ENCODE results near the gene CFAP46. TPM values are rescaled to one million over a fixed set of nuclear protein-coding genes. Genes with fewer than 3 reads are reported as not detected.
"Not testable (repeated sequence)": the region's sequence is repeated elsewhere in the genome, so short reads cannot be mapped to it uniquely, and the experiment has no call there.

The CFAP46 gene
- total RNA-seq, 1 donor from 2014 or later: 1.1 TPM

DNA sequence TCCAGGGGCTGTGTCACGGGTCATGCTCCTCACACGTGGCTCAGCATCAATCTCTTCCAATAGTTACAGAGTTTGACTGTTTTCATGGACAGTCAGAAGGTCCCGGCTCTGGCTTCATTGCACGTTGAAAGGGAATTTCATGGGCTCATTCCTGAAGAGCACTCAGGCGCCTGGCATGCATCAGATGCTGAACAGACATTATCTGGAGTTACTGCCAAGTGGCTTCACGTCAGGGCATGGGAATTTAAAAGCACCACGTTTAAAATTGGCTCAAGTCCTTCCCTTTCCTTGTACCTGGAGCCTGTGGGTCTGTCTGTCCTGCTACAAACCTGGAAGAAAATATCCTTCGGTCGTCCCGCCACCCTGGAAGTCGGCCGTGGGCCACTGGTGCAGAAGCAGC is 50.4 kb downstream of the CFAP46 start:
- DNase-seq (ENCODE audit: low spot score) (no peak), ATAC-seq (no peak)
- intact Hi-C loops (cut with DNase I): no loop called here

DNA sequence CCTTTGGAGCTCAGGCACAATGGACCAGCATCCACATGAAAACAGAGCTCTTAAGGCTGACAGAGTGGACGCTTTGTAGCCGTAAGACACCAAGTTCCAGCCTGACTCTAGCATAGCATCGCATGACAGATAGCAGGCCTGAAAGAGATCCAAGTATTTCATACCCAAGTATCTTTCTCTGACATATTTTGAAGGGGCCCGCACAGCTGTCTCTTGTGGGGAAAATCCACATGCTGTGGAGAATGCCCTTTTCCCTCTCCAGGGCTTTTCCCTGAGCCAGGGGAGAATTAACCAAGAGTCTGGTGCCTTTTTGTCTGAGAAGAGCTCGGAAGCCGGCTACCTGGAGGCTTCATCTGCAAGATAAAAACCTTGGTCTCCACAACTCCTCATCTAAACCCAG is 51.0 kb downstream of the CFAP46 start:
- no peak for ATAC-seq

DNA sequence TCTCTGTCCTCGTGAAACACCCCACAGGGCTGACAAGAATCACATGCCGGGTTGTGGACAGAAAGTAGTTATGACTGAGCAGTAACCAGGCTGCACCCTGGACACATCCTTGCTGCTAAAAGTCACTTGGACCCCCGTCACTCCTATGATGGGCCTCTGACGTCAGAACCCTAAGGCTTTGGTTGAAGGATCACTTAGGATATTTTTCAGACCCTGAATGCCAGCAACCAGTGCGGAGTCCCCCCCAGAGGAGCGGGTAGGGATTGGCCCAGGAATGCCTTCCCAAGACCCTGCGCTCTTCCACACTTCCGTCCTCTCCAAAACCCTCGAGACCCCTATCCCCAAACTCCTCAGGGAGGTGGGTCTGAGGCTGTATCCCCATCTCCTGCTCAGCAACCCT is 52.1 kb downstream of the CFAP46 start:
- no peak for DNase-seq (ENCODE audit: low spot score)
- no peak for ATAC-seq
- intact Hi-C loops (cut with DNase I): no loop called here

More for the DNA sequence above, 51.0 kb downstream of the CFAP46 start:
- intact Hi-C loops (cut with DNase I): no loop called here
- DNase-seq (ENCODE audit: low spot score): peak; percentile 18

GRCh38 chr10:132889556-132889955 is 52.8 kb downstream of the CFAP46 start:
- DNase-seq (ENCODE audit: low spot score) (peak; percentile 31), ATAC-seq (no peak)
- intact Hi-C loops (cut with DNase I): no loop called here

DNA sequence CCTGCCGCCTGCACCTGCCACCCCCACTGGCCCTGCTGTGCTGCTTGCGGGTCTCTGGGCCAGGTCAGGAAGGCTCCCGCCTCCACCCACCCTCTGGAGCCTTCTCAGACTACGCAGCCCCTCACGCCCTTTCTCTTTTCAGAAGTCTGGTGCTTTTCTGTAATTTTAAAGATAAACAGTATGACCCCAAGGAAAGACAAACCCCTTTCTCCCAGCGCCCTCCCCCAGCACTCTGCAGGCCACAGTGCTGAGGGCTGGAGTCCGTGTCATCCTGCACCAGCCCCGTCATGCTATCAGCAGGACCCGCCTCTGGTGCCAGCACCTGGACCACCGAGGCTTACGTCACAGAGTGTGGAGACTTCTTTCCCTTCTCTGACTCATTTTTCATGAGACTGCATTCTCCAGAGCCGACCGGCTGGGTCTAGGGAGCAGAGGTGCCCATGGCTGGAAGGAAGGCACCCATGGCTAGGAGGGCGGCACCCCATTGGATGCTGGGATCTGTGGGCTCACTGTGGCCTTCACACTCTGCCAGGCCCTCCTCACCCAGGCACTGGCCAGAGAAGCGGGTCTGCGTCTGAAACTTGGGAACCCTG is 53.4 kb downstream of the CFAP46 start:
- DNase-seq (ENCODE audit: low spot score): peak; percentile 34
- intact Hi-C loops (cut with DNase I): no loop called here
- no peak for ATAC-seq

GRCh38 chr10:132888446-132888845 is 53.9 kb downstream of the CFAP46 start:
- ATAC-seq; intact Hi-C loops (cut with DNase I); DNase-seq (ENCODE audit: low spot score): not testable (repeated sequence)

GRCh38 chr10:132886211-132887099 is 55.9 kb downstream of the CFAP46 start:
- DNase-seq (ENCODE audit: low spot score) (peak; percentile 47), ATAC-seq (no peak)
- intact Hi-C loops (cut with DNase I): no loop called here

- DNase-seq (ENCODE audit: low spot score) (peak; percentile 46), ATAC-seq (peak; percentile 17)
- intact Hi-C loops (cut with DNase I): no loop called here
Measured at GRCh38 chr10:132885451-132886210, 56.7 kb downstream of the CFAP46 start.

GRCh38 chr10:132884691-132885271 is 57.6 kb downstream of the CFAP46 start:
- intact Hi-C loops (cut with DNase I): no loop called here
- peak; percentile 54 for DNase-seq (ENCODE audit: low spot score)
- no peak for ATAC-seq

GRCh38 chr10:132884041-132884440 is 58.3 kb downstream of the CFAP46 start:
- ATAC-seq (no peak), DNase-seq (ENCODE audit: low spot score) (peak; percentile 45)
- intact Hi-C loops (cut with DNase I): no loop called here

DNA sequence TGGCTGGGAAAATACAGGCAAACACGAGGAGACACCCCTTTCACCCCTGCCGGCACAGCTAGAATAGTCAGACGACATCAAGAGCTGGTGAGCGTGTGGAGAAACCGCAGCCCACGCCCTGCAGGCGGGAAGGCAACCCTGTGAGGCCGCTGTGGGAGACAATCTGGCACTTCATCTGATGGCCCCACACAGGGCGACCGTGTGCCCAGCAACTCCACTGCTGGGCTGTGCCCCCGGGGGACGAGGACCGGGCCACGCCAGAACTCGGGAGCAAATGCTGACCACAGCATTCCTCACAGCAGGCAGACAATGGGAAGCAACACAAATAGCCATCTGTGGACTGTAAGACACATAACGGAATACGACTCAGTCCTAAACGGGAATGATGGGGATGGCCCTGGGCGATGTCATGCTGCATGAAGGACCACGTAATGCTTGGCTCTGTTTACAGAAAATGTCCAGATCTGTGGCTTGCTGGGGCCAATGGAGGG is 58.9 kb downstream of the CFAP46 start:
- intact Hi-C loops (cut with DNase I): no loop called here
- DNase-seq (ENCODE audit: low spot score) (peak; percentile 15), ATAC-seq (no peak)

GRCh38 chr10:132882069-132882951 is 60.1 kb downstream of the CFAP46 start:
- intact Hi-C loops (cut with DNase I): no loop called here
- no peak for ATAC-seq
- DNase-seq (ENCODE audit: low spot score): peak; percentile 36

- no peak for ATAC-seq
- DNase-seq (ENCODE audit: low spot score): peak; percentile 32
- intact Hi-C loops (cut with DNase I): no loop called here
Measured at GRCh38 chr10:132881186-132881920, 61.0 kb downstream of the CFAP46 start.

GRCh38 chr10:132880128-132880981 is 62.0 kb downstream of the CFAP46 start:
- intact Hi-C loops (cut with DNase I): no loop called here
- DNase-seq (ENCODE audit: low spot score): peak; percentile 42
- no peak for ATAC-seq

DNA sequence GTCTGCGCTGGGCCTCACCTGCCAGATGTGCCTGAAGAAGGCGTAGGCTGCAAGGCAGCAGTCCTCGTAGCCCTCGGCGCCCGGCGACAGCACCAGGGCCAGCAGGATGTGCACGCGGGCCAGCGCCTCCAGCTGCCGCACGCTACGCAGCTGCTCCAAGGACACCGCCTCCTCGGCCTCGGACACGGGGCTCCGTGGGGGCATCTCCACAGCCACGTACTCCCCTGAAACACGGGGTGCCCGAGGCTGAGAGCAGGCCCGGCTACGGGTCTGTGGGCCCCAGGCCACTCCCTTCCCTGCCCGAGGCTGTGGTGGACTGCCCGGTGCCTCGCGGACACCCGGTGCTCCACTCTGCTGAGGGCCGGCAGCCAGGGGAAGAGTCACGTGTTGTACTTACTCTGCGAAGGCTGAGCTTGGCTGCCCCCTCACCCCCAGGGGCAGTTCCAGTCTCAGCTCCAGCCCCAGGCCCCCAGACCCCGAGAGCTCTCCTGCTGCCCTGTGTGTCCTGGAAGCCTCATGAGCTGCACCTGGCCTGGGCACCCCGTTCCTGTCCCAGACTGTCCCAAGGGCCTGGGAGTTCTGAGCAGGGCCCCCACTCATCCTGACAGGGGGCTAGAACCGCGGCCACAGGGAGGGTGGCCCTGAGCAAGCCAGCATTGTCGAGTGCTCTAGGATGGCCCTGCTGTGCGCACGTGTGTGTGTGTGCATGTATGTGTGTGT is 62.8 kb downstream of the CFAP46 start:
- intact Hi-C loops (cut with DNase I): no loop called here
- DNase-seq (ENCODE audit: low spot score) (peak; percentile 48), ATAC-seq (peak; percentile 38)
